ENCODE measurements around the gene EQTN. TPM values are rescaled to one million over a fixed set of nuclear protein-coding genes. Genes with fewer than 3 reads are reported as not detected.

The EQTN gene
- total and polyA plus RNA-seq, 2 of the 4 experiments (the other 2 are of a cell fraction) = not detected

DNA sequence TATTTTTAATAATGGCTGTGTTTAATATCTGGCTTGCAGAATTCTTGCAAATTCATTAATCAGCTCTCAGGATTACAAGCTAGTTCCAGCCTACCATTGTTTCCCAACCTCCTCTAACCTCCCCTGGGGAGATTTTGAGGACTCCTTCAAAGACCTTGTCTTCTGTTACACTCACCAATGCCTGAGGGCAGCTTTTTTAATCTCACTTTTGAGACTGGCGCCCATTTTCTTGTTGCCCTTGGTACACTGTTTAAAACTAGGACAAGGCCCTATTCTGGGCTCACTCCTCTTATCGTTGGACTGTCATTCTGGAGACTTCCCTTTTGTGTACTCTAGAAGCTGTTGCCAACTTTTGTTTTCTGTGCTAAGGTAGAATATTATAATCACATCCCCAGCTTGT lies 13.6 kb upstream of the EQTN start:
- Histone ChIP-seq H2BK5ac (ENCODE audit: low read depth, low read length, poor library complexity, severe bottlenecking) (no peak overlapping the region), H4K5ac (ENCODE audit: low read depth, low read length) (no peak overlapping the region), H3K4ac (ENCODE audit: low read depth, low read length) (no peak overlapping the region), H3K9ac (ENCODE audit: low read depth, low read length) (no peak overlapping the region), H3K4me1 (ENCODE audit: control insufficient read depth, insufficient read depth, low read length) (no peaks in the 10 kb centered on the region), H3K36me3 (ENCODE audit: control insufficient read depth, insufficient read depth, low read length) (no peaks in the 10 kb centered on the region), H3K23ac (ENCODE audit: low read depth, low read length) (no peak overlapping the region), H3K56ac (ENCODE audit: extremely low read depth, insufficient read depth, low read length) (no peak overlapping the region), H4K91ac (ENCODE audit: insufficient read depth, low read depth, low read length) (no peak overlapping the region), H2AK5ac (ENCODE audit: low read depth, low read length) (no peak overlapping the region), H3K4me2 (ENCODE audit: low read depth, low read length) (no peak overlapping the region), H3K18ac (ENCODE audit: low read depth, low read length) (no peak overlapping the region), H3K27ac (ENCODE audit: insufficient read depth, low read length) (no peak overlapping the region), H3K79me1 (ENCODE audit: low read depth in 1 of 2, low read length in 2 of 2) (no peaks in the 10 kb centered on the region), H2BK15ac (ENCODE audit: low read depth, low read length) (no peak overlapping the region), H2BK20ac (ENCODE audit: low read depth, low read length) (no peak overlapping the region), H2BK120ac (ENCODE audit: low read depth, low read length) (no peak overlapping the region), H4K8ac (ENCODE audit: low read depth in 2 of 2, low read length in 2 of 2) (no peak overlapping the region), H3K9me3 (ENCODE audit: control insufficient read depth, insufficient read depth, low read length) (no peaks in the 10 kb centered on the region), H2AFZ (replicated peaks; ENCODE audit: low read length, poor library complexity) (no peak overlapping the region), H3K9me1 (ENCODE audit: insufficient read depth, low read length) (no peaks in the 10 kb centered on the region), H2AK9ac (replicated peaks; ENCODE audit: low read depth, low read length, poor library complexity) (no peak overlapping the region), H4K20me1 (ENCODE audit: insufficient read depth, low read length) (no peaks in the 10 kb centered on the region), H3K27me3 (ENCODE audit: control insufficient read depth, insufficient read depth, low read length) (peaks cover 7% of the 10 kb centered on the region), H3K14ac (replicated peaks; ENCODE audit: low read depth, low read length) (no peak overlapping the region), H3K4me3 (ENCODE audit: insufficient read depth, low read depth, low read length) (no peak overlapping the region)
- WGBS, 2 experiments (ENCODE audit: extremely low coverage in 2 of 2, insufficient read length in 1 of 2) = no CpG with 5 or more reads among the region's 2 CpGs
- dilution Hi-C loops (cut with HindIII; ENCODE audit: low sequenced_read_pairs, unreplicated experiment) = no loop called here
- BruUV-seq (replicated peaks) = no TSS peak
- ChIA-PET POLR2A (ENCODE audit: unreplicated experiment) (no interaction called here), CTCF (interaction anchor here (0.6 kb wide), 1 partner anchor 280 kb away, joined by 8 read pairs; no protein-coding TSS in a partner anchor)
- ATAC-seq (ENCODE audit: low read depth) (no peak), DNase-seq (no peak)
- in situ Hi-C loops (cut with MboI; ENCODE audit: low sequenced_read_pairs) = no loop called here
- TF ChIP-seq NFE2L2 (IDR thresholded peaks at IDR 0.05; ENCODE audit: low read depth, low read length) (no peak), CEBPB (IDR thresholded peaks at IDR 0.05; ENCODE audit: low read depth, low read length) (no peak), MAFK (IDR thresholded peaks at IDR 0.05; ENCODE audit: low read depth, low read length) (no peak), POLR2A (IDR thresholded peaks at IDR 0.05; ENCODE audit: low read depth, low read length) (no peak), RAD21 (IDR thresholded peaks at IDR 0.05; ENCODE audit: low read length) (no peak), MAZ (IDR thresholded peaks at IDR 0.05; ENCODE audit: borderline replicate concordance, low read depth, low read length) (no peak), SMC3 (IDR thresholded peaks at IDR 0.05; ENCODE audit: low read depth, low read length) (no peak), BHLHE40 (IDR thresholded peaks at IDR 0.05; ENCODE audit: low read depth, low read length) (no peak), RFX5 (IDR thresholded peaks at IDR 0.05; ENCODE audit: low read depth, low read length) (no peak), CHD1 (IDR thresholded peaks at IDR 0.05; ENCODE audit: low read depth, low read length) (no peak), FOS (IDR thresholded peaks at IDR 0.05; ENCODE audit: low read depth, low read length) (no peak), MXI1 (IDR thresholded peaks at IDR 0.05; ENCODE audit: borderline replicate concordance, low read depth, low read length) (no peak), RCOR1 (IDR thresholded peaks at IDR 0.05; ENCODE audit: insufficient replicate concordance, low read length) (no peak)
- TF ChIP-seq, protein P1, sequence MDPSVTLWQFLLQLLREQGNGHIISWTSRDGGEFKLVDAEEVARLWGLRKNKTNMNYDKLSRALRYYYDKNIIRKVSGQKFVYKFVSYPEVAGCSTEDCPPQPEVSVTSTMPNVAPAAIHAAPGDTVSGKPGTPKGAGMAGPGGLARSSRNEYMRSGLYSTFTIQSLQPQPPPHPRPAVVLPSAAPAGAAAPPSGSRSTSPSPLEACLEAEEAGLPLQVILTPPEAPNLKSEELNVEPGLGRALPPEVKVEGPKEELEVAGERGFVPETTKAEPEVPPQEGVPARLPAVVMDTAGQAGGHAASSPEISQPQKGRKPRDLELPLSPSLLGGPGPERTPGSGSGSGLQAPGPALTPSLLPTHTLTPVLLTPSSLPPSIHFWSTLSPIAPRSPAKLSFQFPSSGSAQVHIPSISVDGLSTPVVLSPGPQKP (IDR thresholded peaks at IDR 0.05; ENCODE audit: borderline replicate concordance, low read depth, low read length) = no peak
- TF ChIP-seq, protein P2, sequence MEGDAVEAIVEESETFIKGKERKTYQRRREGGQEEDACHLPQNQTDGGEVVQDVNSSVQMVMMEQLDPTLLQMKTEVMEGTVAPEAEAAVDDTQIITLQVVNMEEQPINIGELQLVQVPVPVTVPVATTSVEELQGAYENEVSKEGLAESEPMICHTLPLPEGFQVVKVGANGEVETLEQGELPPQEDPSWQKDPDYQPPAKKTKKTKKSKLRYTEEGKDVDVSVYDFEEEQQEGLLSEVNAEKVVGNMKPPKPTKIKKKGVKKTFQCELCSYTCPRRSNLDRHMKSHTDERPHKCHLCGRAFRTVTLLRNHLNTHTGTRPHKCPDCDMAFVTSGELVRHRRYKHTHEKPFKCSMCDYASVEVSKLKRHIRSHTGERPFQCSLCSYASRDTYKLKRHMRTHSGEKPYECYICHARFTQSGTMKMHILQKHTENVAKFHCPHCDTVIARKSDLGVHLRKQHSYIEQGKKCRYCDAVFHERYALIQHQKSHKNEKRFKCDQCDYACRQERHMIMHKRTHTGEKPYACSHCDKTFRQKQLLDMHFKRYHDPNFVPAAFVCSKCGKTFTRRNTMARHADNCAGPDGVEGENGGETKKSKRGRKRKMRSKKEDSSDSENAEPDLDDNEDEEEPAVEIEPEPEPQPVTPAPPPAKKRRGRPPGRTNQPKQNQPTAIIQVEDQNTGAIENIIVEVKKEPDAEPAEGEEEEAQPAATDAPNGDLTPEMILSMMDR (conservative IDR thresholded peaks at IDR 0.05; ENCODE audit: low read depth, low read length) = no peak
- TF ChIP-seq, protein P3, sequence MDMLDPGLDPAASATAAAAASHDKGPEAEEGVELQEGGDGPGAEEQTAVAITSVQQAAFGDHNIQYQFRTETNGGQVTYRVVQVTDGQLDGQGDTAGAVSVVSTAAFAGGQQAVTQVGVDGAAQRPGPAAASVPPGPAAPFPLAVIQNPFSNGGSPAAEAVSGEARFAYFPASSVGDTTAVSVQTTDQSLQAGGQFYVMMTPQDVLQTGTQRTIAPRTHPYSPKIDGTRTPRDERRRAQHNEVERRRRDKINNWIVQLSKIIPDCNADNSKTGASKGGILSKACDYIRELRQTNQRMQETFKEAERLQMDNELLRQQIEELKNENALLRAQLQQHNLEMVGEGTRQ (IDR thresholded peaks at IDR 0.05; ENCODE audit: low read depth, low read length) = no peak
- intact Hi-C loops (cut with micrococcal nuclease) = no loop called here

Data from IMR-90 (cell line).